Stimulated activated CD4-positive, alpha-beta T cell treated with anti-CD3 and anti-CD28 coated beads, Interleukin-1b, Interleukin-23, amount 100 ng/mL, for 24 hours (primary cell): ENCODE data around the gene TCP11L2.
"Not testable (repeated sequence)": the region's sequence is repeated elsewhere in the genome, so short reads cannot be mapped to it uniquely, and the experiment has no call there.

ENCODE experiments used
- DNase-seq, 4 experiments: peaks; one replicate each; pipeline ENCODE4 v3.0.0-alpha.2; 2020; ENCODE audit warnings: low read depth in 4 of 4, low spot score in 1 of 4

The TCP11L2 gene

DNA sequence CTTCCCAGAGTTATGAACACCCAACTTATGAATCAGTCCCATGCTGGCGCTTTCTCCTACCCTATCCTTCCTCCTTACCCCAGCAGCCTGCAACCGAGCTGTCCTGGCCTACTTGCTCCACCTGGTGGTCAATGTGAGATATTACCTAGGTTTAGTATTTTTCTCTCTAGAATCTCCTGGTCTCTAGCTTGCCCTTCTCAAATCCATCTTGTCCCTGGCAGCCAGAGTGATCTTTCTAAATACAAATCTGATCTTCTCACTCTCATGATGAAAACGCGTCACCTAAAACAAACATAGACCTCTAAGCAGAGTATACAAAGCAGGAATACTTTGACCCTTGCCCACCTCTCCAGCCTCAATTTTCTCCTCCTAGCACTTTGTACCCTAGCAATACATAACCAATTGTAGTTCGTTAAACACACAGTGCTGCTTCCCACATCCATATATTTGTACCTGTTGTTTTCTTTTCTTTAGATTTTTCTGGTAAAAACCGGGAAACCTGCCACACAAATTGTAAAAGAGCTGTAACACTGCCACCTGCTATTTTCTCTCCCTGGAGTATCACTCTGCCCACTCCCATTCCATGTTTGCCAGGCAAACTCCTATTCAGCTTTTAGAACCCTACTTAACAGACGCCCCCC, 20.0 kb upstream of the TCP11L2 start:
- peak in 2 of 4 experiments; percentile 15 to 20 for DNase-seq

- DNase-seq, result no peak
Measured at GRCh38 chr12:106284358-106285105, 18.0 kb upstream of the TCP11L2 start.

DNA sequence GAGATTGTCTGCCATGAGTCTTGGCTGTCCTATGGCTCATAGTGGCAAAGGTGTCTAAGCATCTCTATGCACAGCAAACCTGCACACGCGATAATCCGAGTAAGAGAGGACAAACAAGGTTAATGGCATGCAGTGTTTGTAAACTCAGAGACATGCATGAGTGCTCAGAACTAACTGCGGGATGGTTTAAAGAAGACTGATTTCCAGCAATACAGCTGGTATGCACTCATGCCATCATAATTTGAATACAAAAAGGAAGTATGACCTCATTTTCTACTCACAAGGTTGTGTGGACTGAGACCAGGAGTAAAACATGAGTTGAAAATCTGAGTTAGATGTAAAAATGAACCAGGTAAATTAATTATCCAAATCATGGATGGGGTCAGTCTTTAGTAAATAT, 16.6 kb upstream of the TCP11L2 start:
- no peak for DNase-seq

DNA sequence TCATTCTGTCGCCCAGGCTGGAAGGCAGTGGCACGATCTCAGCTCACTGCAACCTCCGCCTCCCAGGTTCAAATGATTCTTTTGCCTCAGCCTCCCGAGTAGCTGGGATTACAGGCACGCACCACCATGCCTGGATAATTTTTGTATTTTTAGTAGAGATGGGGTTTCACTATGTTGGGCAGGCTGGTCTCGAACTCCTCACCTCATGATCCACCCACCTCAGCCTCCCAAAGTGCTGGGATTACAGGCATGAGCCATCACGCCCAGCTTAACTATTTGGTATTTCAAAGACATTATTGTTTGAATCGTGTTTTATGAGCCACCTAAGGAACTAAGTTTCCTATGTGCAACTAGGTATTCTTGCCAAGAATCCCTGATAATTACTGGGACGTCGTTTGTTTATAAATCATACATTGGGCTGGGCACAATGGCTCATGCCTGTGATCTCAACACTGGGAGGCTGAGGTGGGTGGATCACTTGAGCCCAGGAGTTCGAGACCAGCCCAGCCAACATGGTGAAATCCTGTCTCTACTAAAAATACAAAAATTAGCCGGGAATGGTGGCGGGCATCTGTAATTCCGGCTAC, 15.9 kb upstream of the TCP11L2 start:
- DNase-seq, result not testable (repeated sequence)

- DNase-seq, result no peak
Measured at GRCh38 chr12:106287364-106287763, 15.2 kb upstream of the TCP11L2 start.

DNA sequence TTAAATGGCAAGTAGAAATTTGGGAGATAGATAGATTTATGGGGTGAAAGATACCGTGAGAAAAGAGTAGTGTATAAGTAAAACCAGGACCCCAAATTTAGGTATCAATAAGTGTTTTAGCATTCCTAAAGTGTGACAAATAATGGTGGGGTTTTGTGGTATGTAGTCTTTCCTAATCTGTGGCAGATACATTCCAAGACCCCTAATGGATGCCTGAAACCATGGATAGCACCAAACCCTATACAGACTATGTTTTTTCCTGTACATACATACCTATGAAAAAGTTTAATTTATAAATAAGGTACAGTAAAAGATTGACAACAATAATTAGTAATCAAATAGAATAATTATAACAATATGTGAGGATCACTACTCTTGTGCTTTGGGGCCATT, 14.4 kb upstream of the TCP11L2 start:
- no peak for DNase-seq

DNA sequence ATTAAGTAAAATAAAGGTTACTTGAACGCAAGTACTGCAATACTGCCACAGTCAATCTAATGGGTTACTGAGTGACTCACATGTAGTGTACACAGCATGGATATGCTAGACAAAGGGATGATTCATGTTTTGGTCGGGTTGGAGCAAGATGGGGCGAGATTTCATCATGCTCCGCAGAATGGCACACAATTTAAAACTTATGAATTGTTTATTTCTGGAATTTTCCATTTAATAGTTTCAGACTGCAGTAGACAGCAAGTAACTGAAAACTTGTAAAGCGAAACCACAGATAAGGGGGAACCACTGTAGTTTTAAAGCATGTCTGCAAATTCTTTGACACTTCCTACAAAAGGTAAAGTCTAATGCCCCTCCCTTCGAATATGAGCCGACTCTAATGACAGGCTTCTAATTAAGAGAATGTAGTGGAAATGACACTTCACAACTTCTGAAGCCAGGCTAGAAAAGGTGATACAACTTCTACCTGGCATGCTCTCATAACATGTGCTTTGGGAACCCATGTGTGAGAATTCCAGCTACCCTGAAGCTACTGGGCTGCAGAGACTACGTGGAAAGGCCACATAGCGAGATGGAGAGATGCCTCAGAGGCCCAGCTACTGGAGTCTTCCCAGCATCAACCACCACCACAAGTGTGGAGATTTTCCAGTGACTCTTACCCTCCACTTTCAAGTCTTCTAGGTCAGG, 13.9 kb upstream of the TCP11L2 start:
- no peak for DNase-seq

- DNase-seq, result no peak
Measured at GRCh38 chr12:106289196-106289681, 13.3 kb upstream of the TCP11L2 start.

DNA sequence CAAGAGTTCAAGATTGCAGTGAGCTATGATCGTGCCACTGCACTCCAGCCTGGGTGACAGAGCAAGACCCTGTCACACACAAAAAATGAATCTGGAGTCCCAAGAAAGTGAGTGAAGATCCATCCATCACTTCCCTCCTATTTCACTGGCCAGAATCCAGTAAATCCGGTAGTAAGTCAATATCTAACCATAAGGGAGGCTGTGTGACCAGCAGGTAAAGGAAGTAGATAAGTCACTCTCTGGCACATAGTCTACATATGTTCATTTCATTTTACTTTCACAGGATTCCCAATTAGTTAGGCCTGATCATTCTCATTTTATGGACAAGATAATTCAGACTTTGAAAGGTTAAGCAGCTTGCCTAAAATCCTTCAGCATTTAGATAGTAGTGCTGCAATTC, 11.9 kb upstream of the TCP11L2 start:
- DNase-seq, result no peak

- no peak for DNase-seq
Measured at GRCh38 chr12:106291342-106291741, 11.2 kb upstream of the TCP11L2 start.

DNA sequence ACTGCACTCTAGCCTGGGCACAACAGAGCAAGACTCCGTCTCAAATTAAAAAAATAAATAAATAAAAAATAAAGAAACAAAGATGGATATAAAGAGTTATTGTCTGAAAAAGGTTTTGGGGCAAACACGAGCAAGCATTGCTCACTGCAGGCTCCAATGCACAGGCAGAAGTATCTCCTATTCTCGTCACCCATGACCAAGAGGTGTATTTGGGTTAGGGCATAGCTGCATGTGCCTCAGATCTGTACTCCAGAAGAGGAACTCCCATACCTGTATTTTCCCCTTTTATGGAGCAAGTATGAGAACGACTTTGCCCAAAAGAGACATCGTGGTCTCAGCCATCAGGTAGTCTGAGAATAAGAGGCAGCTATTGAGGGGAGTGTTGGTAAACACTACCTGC, 10.2 kb upstream of the TCP11L2 start:
- no peak for DNase-seq

GRCh38 chr12:106296179-106296877, 6.2 kb upstream of the TCP11L2 start:
- DNase-seq, result no peak

- DNase-seq, result no peak
Measured at GRCh38 chr12:106297075-106297474, 5.5 kb upstream of the TCP11L2 start.

DNA sequence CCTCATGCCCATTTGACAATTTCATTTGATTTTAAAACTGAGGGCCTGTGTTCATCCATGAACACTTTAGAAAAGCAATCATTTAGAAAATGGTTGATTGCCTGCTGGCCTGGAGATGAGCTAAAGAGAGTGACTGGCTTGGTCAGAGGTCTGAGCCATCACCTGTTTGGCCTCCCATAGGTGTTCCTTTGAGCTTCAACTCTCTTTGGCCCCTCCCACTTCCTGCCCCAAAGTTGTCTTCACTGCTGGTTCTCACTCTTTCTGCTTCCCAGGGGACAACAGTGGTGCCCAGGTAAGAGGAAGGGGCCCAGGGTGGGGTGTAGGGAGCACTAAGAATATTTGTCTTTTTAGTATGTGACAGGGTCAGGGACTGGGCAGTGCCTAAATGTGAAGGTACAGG, 4.9 kb upstream of the TCP11L2 start:
- DNase-seq, result no peak

GRCh38 chr12:106299202-106299774, 3.2 kb upstream of the TCP11L2 start:
- DNase-seq, result no peak

- DNase-seq, result no peak
Measured at GRCh38 chr12:106300761-106301160, 1.8 kb upstream of the TCP11L2 start.

GRCh38 chr12:106301241-106301610, 1.3 kb upstream of the TCP11L2 start:
- DNase-seq, result no peak

DNA sequence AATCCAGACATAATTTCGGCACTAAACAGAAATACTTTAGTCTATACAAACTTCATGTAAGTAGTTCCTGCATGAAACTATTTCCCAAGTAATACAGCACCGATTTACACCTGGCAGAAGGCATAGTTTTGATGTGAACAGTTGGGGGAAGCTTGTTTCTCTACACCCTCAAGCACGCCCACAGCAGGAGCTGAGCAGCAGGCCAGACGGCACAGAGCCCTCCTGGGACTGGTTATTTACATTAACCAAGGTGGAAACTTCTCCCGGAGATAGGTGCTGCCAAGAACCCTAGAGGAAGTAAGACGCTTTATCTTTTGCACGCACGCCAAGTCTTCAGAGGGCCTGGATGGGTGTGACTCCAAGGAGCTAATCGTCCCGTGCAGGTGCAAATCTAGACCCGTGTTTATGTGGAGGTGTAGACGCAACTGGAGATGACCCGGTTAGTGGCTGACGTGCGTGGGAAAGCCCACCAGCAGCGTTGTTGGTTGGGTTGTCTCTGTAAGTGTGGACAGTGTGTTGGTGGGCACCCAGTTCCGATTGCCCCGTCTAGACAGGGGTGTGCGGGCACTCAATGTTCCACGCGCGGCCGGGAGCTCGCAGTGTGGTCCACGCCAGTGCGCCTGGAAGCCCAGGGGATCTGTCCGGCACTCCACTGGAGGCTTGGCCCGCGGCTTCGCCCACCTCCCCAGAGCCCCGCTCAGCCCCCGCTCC, 767 bp upstream of the TCP11L2 start:
- peak in 1 of 4 experiments; percentile 21 for DNase-seq

- peak in 3 of 4 experiments; percentile 33 to 68 (median 48) for DNase-seq
Measured at GRCh38 chr12:106303202-106303820, 778 bp downstream of the TCP11L2 start.

DNA sequence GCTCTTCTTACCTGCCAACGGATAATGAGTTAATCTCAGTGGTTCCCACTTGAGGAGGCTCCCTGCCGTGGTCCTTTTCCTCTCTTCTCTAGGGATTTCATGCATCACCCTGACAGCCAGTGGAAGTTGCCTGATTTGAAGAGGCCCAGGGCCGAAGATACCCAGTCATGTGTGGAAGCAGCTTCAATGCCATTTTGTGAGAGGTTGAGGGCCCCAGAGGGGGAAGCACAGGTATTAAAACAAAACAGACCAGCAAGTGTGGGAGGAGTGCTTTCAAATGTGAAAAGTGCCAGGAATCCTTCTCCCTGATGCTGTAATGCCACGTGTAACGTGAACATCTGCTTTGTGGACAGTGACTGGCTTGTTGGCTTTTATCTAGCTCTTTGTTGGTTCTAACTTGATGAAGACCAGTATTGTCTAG, 1.5 kb downstream of the TCP11L2 start:
- DNase-seq, result no peak
